ENCODE data around the gene CNBP. TPM values are rescaled to one million over a fixed set of nuclear protein-coding genes. Genes with fewer than 3 reads are reported as not detected.
A peak's percentile ranks its signal among the peaks of the same experiment; 100 is the strongest.

CNBP gene
- total RNA-seq, 1 experiment from 2014 or later = 353 TPM

GRCh38 chr3:129123314-129124060, 60.2 kb downstream of the CNBP start (continued):
- TF ChIP-seq CBX3 (IDR thresholded peaks at IDR 0.05; ENCODE audit: low read depth) (no peak), CTCF (IDR thresholded peaks at IDR 0.05 in 2 of 3, conservative IDR thresholded peaks at IDR 0.05 in 1 of 3; ENCODE audit: borderline replicate concordance in 1 of 3, insufficient read depth in 1 of 3, low read depth in 2 of 3, low read length in 2 of 3) (no peak)

GRCh38 chr3:129122412-129123011, 61.2 kb downstream of the CNBP start:
- TF ChIP-seq ZFX (IDR thresholded peaks at IDR 0.05) (no peak), JUND (IDR thresholded peaks at IDR 0.05) (no peak), ZNF274 (IDR thresholded peaks at IDR 0.05; ENCODE audit: low read depth, low read length) (no peak), SIN3A (IDR thresholded peaks at IDR 0.05; ENCODE audit: low read depth) (no peak), SRF (IDR thresholded peaks at IDR 0.05; ENCODE audit: low read depth) (no peak), SP1 (IDR thresholded peaks at IDR 0.05; ENCODE audit: low read depth) (no peak), EGR1 (IDR thresholded peaks at IDR 0.05; ENCODE audit: low read depth) (no peak), ELF1 (IDR thresholded peaks at IDR 0.05; ENCODE audit: borderline replicate concordance, low read depth) (no peak), POLR2A (IDR thresholded peaks at IDR 0.05; ENCODE audit: borderline replicate concordance, extremely low read depth, insufficient read depth, insufficient read length) (no peak), CEBPB (IDR thresholded peaks at IDR 0.05; ENCODE audit: low read depth) (no peak), POLR2AphosphoS5 (IDR thresholded peaks at IDR 0.05; ENCODE audit: low read depth, low read length) (no peak), YY1 (IDR thresholded peaks at IDR 0.05; ENCODE audit: extremely low read depth, insufficient replicate concordance, low read depth, low read length) (no peak), ZBTB33 (IDR thresholded peaks at IDR 0.05; ENCODE audit: extremely low read depth, insufficient replicate concordance, low read length) (no peak), ATF3 (IDR thresholded peaks at IDR 0.05) (no peak), MAX (IDR thresholded peaks at IDR 0.05) (no peak), CBX3 (IDR thresholded peaks at IDR 0.05; ENCODE audit: low read depth) (no peak), FOSL1 (IDR thresholded peaks at IDR 0.05; ENCODE audit: low read depth) (no peak)
- Histone ChIP-seq H3K9me3 (ENCODE audit: control insufficient read depth in 1 of 2, insufficient read depth in 1 of 2, low read depth in 1 of 2, low read length in 2 of 2) (no peaks in the 10 kb centered on the region), H3K9ac (ENCODE audit: low read length) (no peak overlapping the region), H3K36me3 (ENCODE audit: control insufficient read depth in 1 of 2, insufficient read depth in 2 of 2, low read length in 2 of 2) (no peaks in the 10 kb centered on the region; a peak in 1 of 4 replicates), H3K4me1 (ENCODE audit: control insufficient read depth in 1 of 2, insufficient read depth in 2 of 2, low read length in 2 of 2) (peaks cover 16 to 36% of the 10 kb centered on the region in 2 experiments), H3K4me2 (ENCODE audit: low read length) (no peak overlapping the region), H3K79me2 (ENCODE audit: insufficient read depth, low read length) (peaks cover 5% of the 10 kb centered on the region; the same call in 1 of the 2 replicates), H3K4me3 (replicated peaks in 1 of 2; ENCODE audit: low read depth in 1 of 2, low read length in 2 of 2) (no peak overlapping the region), H4K20me1 (ENCODE audit: insufficient read depth) (no peaks in the 10 kb centered on the region), H3K27ac (ENCODE audit: low read depth, low read length) (peak overlapping the region; percentile 32), H3K27me3 (ENCODE audit: insufficient read depth, low read length) (no peaks in the 10 kb centered on the region), H2AFZ (ENCODE audit: low read depth, low read length, poor library complexity, severe bottlenecking) (no peak overlapping the region), H3K9me2 (ENCODE audit: insufficient read depth) (no peaks in the 10 kb centered on the region)
- no TSS peak for BruUV-seq (replicated peaks)
- ChIA-PET POLR2A (interaction anchor here (0.9 to 1.4 kb wide), 4 partner anchors 38 to 191 kb away, joined by 3 to 5 read pairs (median 4); no protein-coding TSS in a partner anchor), CTCF (interaction anchor here (0.9 to 3.7 kb wide), 4 partner anchors 39 to 152 kb away, joined by 3 to 16 read pairs (median 6); no protein-coding TSS in a partner anchor), RAD21 (ENCODE audit: low non-redundant PET in 1 of 2, low total read pairs in 2 of 2, uncharacterized antibody in 2 of 2, unreplicated experiment in 2 of 2) (no interaction called here)
- ATAC-seq = no peak
- DNase-seq (ENCODE audit: low read depth, low spot score) = no peak
- intact Hi-C loops (cut with micrococcal nuclease) = no loop called here
